Tibial nerve (tissue), 4 donors: ENCODE results near the gene FERMT2.

Experiments used
- EP300 ChIP-seq, 2 donors: sonication (generic); formaldehyde crosslinking; IDR thresholded peaks; one replicate each; pipeline ENCODE4 v1.6.1; 2017; ENCODE audit warnings: antibody characterized with exemption in 2 of 2, mild to moderate bottlenecking in 1 of 2
- TF ChIP-seq, protein P1 (sequence below), 5 experiments: fragments of 200-600 bp in 3 of 5; fragments of 450-650 bp in 2 of 5; sonication (generic) in 3 of 5; IDR thresholded peaks; one replicate each; pipeline ENCODE4 v1.5.1; 2016 to 2019; ENCODE audit warnings: antibody characterized with exemption in 5 of 5, mild to moderate bottlenecking in 3 of 5, moderate library complexity in 2 of 5

DNA sequence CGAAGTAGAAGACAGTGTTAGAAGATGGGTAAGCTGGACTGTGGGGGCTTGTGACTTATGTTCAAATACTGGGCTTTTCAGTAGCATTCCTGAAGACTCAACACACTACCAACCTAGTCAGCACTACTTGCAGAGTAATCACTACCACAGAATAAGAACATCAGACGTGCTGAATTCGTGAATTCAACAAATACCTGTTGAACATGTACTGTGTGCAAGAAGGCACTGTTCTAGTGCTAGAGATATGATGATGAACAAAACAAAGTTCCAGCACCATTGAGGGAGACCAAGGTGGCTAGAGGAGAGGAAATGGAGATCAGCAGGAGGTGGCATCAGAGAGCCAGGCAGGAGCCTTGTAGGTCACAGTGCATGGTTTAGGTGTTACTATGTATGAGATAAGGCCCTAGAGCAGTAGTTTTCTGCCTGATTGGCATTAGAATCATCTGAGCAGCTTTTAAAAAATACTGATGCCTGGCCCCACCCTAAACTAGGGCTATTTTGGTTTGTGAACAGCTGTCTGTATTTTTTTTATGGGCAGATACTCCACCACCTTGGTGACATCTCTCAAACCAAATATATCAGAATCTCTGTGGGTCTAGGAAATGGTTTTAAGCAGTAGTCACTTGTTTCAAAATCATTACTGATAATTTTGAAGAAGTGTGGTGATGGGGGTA is 26.8 kb downstream of the FERMT2 start:
- TF ChIP-seq, protein P1, sequence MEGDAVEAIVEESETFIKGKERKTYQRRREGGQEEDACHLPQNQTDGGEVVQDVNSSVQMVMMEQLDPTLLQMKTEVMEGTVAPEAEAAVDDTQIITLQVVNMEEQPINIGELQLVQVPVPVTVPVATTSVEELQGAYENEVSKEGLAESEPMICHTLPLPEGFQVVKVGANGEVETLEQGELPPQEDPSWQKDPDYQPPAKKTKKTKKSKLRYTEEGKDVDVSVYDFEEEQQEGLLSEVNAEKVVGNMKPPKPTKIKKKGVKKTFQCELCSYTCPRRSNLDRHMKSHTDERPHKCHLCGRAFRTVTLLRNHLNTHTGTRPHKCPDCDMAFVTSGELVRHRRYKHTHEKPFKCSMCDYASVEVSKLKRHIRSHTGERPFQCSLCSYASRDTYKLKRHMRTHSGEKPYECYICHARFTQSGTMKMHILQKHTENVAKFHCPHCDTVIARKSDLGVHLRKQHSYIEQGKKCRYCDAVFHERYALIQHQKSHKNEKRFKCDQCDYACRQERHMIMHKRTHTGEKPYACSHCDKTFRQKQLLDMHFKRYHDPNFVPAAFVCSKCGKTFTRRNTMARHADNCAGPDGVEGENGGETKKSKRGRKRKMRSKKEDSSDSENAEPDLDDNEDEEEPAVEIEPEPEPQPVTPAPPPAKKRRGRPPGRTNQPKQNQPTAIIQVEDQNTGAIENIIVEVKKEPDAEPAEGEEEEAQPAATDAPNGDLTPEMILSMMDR (IDR thresholded peaks at IDR 0.05): no peak
- TF ChIP-seq EP300 (IDR thresholded peaks at IDR 0.05): no peak
